Measurements from ENCODE around the gene FAM180A.

Gene FAM180A

GRCh38 chr7:135748770-135749169, at the start of gene FAM180A:
TSS of gene FAM180A (minus strand) at chr7:135748813. CDS start at chr7:135748580, 233 bp downstream.
- H3K4me1 ChIP-seq (ENCODE audit: insufficient read depth, low read length) = peaks cover 5% of the 10 kb centered on the region
- no peak within 1 kb of the TSS for H2AFZ ChIP-seq (ENCODE audit: low read depth, low read length)
- H3K27me3 ChIP-seq (ENCODE audit: insufficient read depth, low read length) = no peaks in the 10 kb centered on the region
- no peaks in the 10 kb centered on the region for H3K36me3 ChIP-seq (ENCODE audit: insufficient read depth, low read length)
- H3K9me3 ChIP-seq (ENCODE audit: low read length) = no peaks in the 10 kb centered on the region
- H3K4me3 ChIP-seq (ENCODE audit: low read length) = no peak within 1 kb of the TSS

GRCh38 chr7:135798095-135798494, 49.5 kb upstream of the FAM180A start:
- no peak overlapping the region for H3K4me3 ChIP-seq (ENCODE audit: low read length)
- no peaks in the 10 kb centered on the region for H3K4me1 ChIP-seq (ENCODE audit: insufficient read depth, low read length)
- H2AFZ ChIP-seq (ENCODE audit: low read depth, low read length) = no peak overlapping the region
- no peaks in the 10 kb centered on the region for H3K36me3 ChIP-seq (ENCODE audit: insufficient read depth, low read length)
- no peaks in the 10 kb centered on the region for H3K27me3 ChIP-seq (ENCODE audit: insufficient read depth, low read length)
- H3K9me3 ChIP-seq (ENCODE audit: low read length) = no peaks in the 10 kb centered on the region

GRCh38 chr7:135795846-135796570, 47.4 kb upstream of the FAM180A start:
- Histone ChIP-seq H3K4me3 (ENCODE audit: low read length) (no peak overlapping the region), H3K36me3 (ENCODE audit: insufficient read depth, low read length) (no peaks in the 10 kb centered on the region), H3K4me1 (ENCODE audit: insufficient read depth, low read length) (no peaks in the 10 kb centered on the region), H3K27me3 (ENCODE audit: insufficient read depth, low read length) (no peaks in the 10 kb centered on the region), H2AFZ (ENCODE audit: low read depth, low read length) (no peak overlapping the region), H3K9me3 (ENCODE audit: low read length) (no peaks in the 10 kb centered on the region)

GRCh38 chr7:135793841-135794240, 45.2 kb upstream of the FAM180A start:
- no peaks in the 10 kb centered on the region for H3K36me3 ChIP-seq (ENCODE audit: insufficient read depth, low read length)
- no peak overlapping the region for H3K4me3 ChIP-seq (ENCODE audit: low read length)
- H2AFZ ChIP-seq (ENCODE audit: low read depth, low read length) = no peak overlapping the region
- no peaks in the 10 kb centered on the region for H3K9me3 ChIP-seq (ENCODE audit: low read length)
- no peaks in the 10 kb centered on the region for H3K4me1 ChIP-seq (ENCODE audit: insufficient read depth, low read length)
- no peaks in the 10 kb centered on the region for H3K27me3 ChIP-seq (ENCODE audit: insufficient read depth, low read length)

GRCh38 chr7:135792866-135793265, 44.3 kb upstream of the FAM180A start:
- Histone ChIP-seq H3K27me3 (ENCODE audit: insufficient read depth, low read length) (no peaks in the 10 kb centered on the region), H3K4me3 (ENCODE audit: low read length) (no peak overlapping the region), H3K9me3 (ENCODE audit: low read length) (no peaks in the 10 kb centered on the region), H3K4me1 (ENCODE audit: insufficient read depth, low read length) (no peaks in the 10 kb centered on the region), H3K36me3 (ENCODE audit: insufficient read depth, low read length) (no peaks in the 10 kb centered on the region), H2AFZ (ENCODE audit: low read depth, low read length) (no peak overlapping the region)

- H3K36me3 ChIP-seq (ENCODE audit: insufficient read depth, low read length) = no peaks in the 10 kb centered on the region
- no peak overlapping the region for H3K4me3 ChIP-seq (ENCODE audit: low read length)
- H2AFZ ChIP-seq (ENCODE audit: low read depth, low read length) = no peak overlapping the region
- H3K9me3 ChIP-seq (ENCODE audit: low read length) = no peaks in the 10 kb centered on the region
- H3K4me1 ChIP-seq (ENCODE audit: insufficient read depth, low read length) = no peaks in the 10 kb centered on the region
- no peaks in the 10 kb centered on the region for H3K27me3 ChIP-seq (ENCODE audit: insufficient read depth, low read length)
Measured at GRCh38 chr7:135792363-135792668, 43.7 kb upstream of the FAM180A start.

GRCh38 chr7:135791543-135792362, 43.1 kb upstream of the FAM180A start:
- Histone ChIP-seq H3K4me1 (ENCODE audit: insufficient read depth, low read length) (no peaks in the 10 kb centered on the region), H3K27me3 (ENCODE audit: insufficient read depth, low read length) (no peaks in the 10 kb centered on the region), H3K4me3 (ENCODE audit: low read length) (no peak overlapping the region), H2AFZ (ENCODE audit: low read depth, low read length) (no peak overlapping the region), H3K9me3 (ENCODE audit: low read length) (no peaks in the 10 kb centered on the region), H3K36me3 (ENCODE audit: insufficient read depth, low read length) (no peaks in the 10 kb centered on the region)

GRCh38 chr7:135790371-135790977, 41.9 kb upstream of the FAM180A start:
- no peak overlapping the region for H3K4me3 ChIP-seq (ENCODE audit: low read length)
- no peaks in the 10 kb centered on the region for H3K9me3 ChIP-seq (ENCODE audit: low read length)
- H3K4me1 ChIP-seq (ENCODE audit: insufficient read depth, low read length) = no peaks in the 10 kb centered on the region
- H3K27me3 ChIP-seq (ENCODE audit: insufficient read depth, low read length) = no peaks in the 10 kb centered on the region
- H2AFZ ChIP-seq (ENCODE audit: low read depth, low read length) = no peak overlapping the region
- no peaks in the 10 kb centered on the region for H3K36me3 ChIP-seq (ENCODE audit: insufficient read depth, low read length)

GRCh38 chr7:135789956-135790355, 41.3 kb upstream of the FAM180A start:
- no peak overlapping the region for H3K4me3 ChIP-seq (ENCODE audit: low read length)
- H3K9me3 ChIP-seq (ENCODE audit: low read length) = no peaks in the 10 kb centered on the region
- H2AFZ ChIP-seq (ENCODE audit: low read depth, low read length) = no peak overlapping the region
- no peaks in the 10 kb centered on the region for H3K27me3 ChIP-seq (ENCODE audit: insufficient read depth, low read length)
- no peaks in the 10 kb centered on the region for H3K4me1 ChIP-seq (ENCODE audit: insufficient read depth, low read length)
- no peaks in the 10 kb centered on the region for H3K36me3 ChIP-seq (ENCODE audit: insufficient read depth, low read length)

GRCh38 chr7:135789431-135789830, 40.8 kb upstream of the FAM180A start:
- H2AFZ ChIP-seq (ENCODE audit: low read depth, low read length) = no peak overlapping the region
- H3K9me3 ChIP-seq (ENCODE audit: low read length) = no peaks in the 10 kb centered on the region

GRCh38 chr7:135786911-135787310, 38.3 kb upstream of the FAM180A start:
- no peak overlapping the region for H2AFZ ChIP-seq (ENCODE audit: low read depth, low read length)
- no peaks in the 10 kb centered on the region for H3K4me1 ChIP-seq (ENCODE audit: insufficient read depth, low read length)
- no peaks in the 10 kb centered on the region for H3K27me3 ChIP-seq (ENCODE audit: insufficient read depth, low read length)
- no peaks in the 10 kb centered on the region for H3K36me3 ChIP-seq (ENCODE audit: insufficient read depth, low read length)
- no peak overlapping the region for H3K4me3 ChIP-seq (ENCODE audit: low read length)
- no peaks in the 10 kb centered on the region for H3K9me3 ChIP-seq (ENCODE audit: low read length)

More at GRCh38 chr7:135789431-135789830, 40.8 kb upstream of the FAM180A start:
- Histone ChIP-seq H3K4me3 (ENCODE audit: low read length) (no peak overlapping the region), H3K4me1 (ENCODE audit: insufficient read depth, low read length) (no peaks in the 10 kb centered on the region), H3K36me3 (ENCODE audit: insufficient read depth, low read length) (no peaks in the 10 kb centered on the region), H3K27me3 (ENCODE audit: insufficient read depth, low read length) (no peaks in the 10 kb centered on the region)

GRCh38 chr7:135785065-135785464, 36.5 kb upstream of the FAM180A start:
- H2AFZ ChIP-seq (ENCODE audit: low read depth, low read length) = no peak overlapping the region

GRCh38 chr7:135784013-135784412, 35.4 kb upstream of the FAM180A start:
- no peak overlapping the region for H3K4me3 ChIP-seq (ENCODE audit: low read length)
- H3K27me3 ChIP-seq (ENCODE audit: insufficient read depth, low read length) = no peaks in the 10 kb centered on the region
- no peaks in the 10 kb centered on the region for H3K4me1 ChIP-seq (ENCODE audit: insufficient read depth, low read length)
- H2AFZ ChIP-seq (ENCODE audit: low read depth, low read length) = no peak overlapping the region
- H3K9me3 ChIP-seq (ENCODE audit: low read length) = no peaks in the 10 kb centered on the region
- no peaks in the 10 kb centered on the region for H3K36me3 ChIP-seq (ENCODE audit: insufficient read depth, low read length)

More at GRCh38 chr7:135785065-135785464, 36.5 kb upstream of the FAM180A start:
- Histone ChIP-seq H3K4me3 (ENCODE audit: low read length) (no peak overlapping the region), H3K4me1 (ENCODE audit: insufficient read depth, low read length) (no peaks in the 10 kb centered on the region), H3K27me3 (ENCODE audit: insufficient read depth, low read length) (no peaks in the 10 kb centered on the region), H3K36me3 (ENCODE audit: insufficient read depth, low read length) (no peaks in the 10 kb centered on the region), H3K9me3 (ENCODE audit: low read length) (no peaks in the 10 kb centered on the region)

Measured in neuron (in vitro differentiated cells).